ENCODE results near the gene ARHGEF26.

- TF ChIP-seq EZH2 (IDR thresholded peaks at IDR 0.05; ENCODE audit: borderline replicate concordance, low read length) = no peak
- no peak for TF ChIP-seq CTCF (conservative IDR thresholded peaks at IDR 0.05 in 1 of 2, IDR thresholded peaks at IDR 0.05 in 1 of 2; ENCODE audit: extremely low read depth in 1 of 2, insufficient read depth in 1 of 2, low read depth in 1 of 2, low read length in 2 of 2)
Measured at GRCh38 chr3:154148541-154148940, 27.4 kb downstream of the ARHGEF26 start.

Data from mammary epithelial cell (primary cell).